Endothelial cell of umbilical vein (primary cell): Measurements from ENCODE around the gene RAB7A.

Experiments
- EZH2 ChIP-seq: IDR thresholded peaks from 2 replicates; pipeline ENCODE4 v1.6.1; 2012; ENCODE audit warnings: borderline replicate concordance, low read depth, mild to moderate bottlenecking, moderate library complexity, low read length, inconsistent platforms; ENCODE audit not compliant: severe bottlenecking
- POLR2A ChIP-seq: IDR thresholded peaks from 2 replicates; pipeline ENCODE4 v1.6.1; 2012; ENCODE audit warnings: low read depth, mild to moderate bottlenecking, control low read depth, low read length

DNA sequence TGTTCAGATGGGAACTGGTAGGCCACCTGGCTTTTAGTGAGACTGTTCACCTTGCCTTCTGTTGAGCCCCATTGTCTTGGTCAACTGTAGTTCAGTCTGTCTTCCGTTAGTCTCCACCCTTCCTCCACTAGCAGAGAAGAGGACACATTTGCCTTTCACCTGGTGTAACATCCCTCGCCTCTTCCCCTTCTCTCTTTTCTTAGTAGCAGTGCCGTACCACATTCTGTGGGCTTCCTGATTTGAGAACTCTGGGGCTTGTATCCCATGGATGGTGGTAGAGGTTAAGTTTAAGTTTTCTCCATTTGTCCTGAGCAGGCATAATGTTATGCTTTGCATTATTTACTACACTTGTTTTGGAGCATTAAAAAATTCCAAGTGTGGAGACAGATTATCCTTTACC is 49.3 kb downstream of the RAB7A start:
- TF ChIP-seq POLR2A (no peak), EZH2 (no peak)
